HG02938 (cell line): ENCODE data around the gene GALNT4.

Source experiments
- ATAC-seq: cut with Tn5 transposase; IDR thresholded peaks from one replicate; pipeline ENCODE4 v1.9.1; 2021; ENCODE audit warnings: mild to moderate bottlenecking, moderate library complexity; ENCODE audit not compliant: unreplicated experiment

GALNT4 gene

DNA sequence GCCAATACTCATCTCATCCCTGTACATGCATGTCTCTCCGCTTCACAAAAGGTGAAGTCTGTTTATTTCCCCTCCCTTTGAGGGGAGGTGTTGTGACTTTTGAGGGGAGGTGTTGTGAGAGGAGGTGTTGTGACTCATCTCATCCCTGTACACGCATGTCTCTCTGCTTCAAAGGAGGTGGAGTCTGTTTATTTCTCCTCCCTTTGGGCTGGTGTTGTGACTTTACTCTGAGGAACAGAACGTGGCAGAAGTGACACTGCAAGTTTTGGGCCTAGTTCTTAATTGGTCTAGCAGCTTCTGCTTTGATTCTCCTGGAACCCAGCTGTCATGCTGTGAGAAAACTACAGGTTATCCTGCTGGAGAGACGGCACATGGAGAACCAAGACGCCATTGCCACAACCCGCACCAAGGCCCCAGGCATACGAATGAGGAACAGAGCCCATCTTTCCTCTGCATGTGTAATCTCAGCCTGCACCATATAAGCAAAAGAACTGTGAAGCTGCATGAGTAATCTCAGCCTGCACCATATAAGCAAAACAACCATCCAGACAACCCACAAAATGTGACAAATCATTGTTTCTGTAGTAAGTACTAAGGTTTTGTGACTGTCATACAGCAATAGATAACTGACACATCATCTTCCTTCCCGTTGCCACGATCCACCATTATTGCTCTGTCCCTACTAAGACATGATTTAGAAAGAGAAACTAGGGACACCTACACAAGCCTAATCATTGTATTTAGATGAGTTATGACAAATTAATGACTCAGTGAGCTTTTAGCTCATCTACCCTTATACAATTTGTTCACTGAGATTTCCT, 30.0 kb downstream of the GALNT4 start:
- ATAC-seq = peak; percentile 63

DNA sequence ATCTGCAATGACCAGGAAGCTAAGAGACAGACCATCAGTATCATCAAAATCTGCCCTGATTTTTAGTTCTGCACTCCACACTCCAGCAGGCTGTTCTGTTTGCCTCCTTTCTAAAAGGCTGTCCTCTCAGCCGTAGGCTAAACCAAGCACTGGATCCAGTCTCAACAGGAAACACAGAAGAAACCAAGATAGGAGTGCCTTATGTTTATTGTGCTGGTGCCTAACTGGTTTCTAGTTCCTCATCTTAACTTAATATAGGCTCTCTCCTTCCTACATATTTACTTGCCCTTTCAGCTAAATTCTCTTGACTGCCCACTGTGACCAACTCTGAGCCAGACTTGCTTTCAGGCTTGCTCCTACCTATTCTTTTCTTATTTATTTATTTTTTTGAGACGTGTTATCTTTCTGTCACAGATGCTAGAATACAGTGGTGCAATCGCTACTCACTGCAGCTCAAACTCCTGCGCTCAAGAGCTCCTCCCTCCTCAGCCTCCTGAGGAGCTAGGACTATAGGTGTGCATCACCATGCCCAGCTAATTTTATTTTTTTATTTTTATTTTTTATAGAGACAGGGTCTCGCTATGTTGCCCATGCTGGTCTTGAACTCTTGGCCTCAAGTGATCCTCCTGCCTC, 30.8 kb downstream of the GALNT4 start:
- ATAC-seq = no peak

DNA sequence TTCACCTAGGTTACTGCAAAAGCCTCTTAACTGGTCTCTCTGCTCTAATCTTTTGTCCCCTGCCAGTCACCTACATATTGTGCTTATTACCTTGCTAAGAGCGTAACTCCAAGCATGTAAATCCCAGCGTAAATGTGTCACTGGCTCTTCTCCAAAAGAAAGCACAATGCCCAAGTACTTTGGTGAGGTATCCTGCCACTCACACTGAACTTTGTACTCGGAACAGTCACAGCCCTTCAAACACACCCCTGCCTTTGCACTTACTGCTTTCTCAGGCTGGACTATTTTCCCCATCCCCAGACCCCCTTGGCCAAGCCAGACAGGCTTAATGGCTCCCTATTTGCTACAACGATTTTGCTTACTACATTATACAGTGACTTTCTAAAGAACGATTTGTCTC, 31.7 kb downstream of the GALNT4 start:
- ATAC-seq = no peak

DNA sequence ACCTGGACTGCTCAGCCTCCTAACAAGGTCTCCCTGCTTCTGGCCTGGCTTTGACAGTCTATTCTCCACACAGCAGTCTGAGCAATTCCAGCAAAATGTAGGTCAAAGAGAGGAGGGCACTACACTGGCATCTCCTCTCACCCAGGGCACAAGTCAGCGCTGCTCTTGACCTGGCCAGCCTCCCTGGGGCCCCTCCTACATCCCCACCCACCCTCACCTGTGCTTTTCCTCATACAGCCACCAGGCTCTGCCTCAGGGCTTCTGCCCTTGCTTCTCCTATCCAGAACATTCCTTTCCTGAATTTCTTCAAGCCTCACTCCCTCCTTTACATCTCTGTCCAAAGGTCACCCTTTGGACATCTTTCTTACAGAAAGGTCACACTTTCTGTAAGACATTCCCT, 33.7 kb downstream of the GALNT4 start:
- no peak for ATAC-seq

DNA sequence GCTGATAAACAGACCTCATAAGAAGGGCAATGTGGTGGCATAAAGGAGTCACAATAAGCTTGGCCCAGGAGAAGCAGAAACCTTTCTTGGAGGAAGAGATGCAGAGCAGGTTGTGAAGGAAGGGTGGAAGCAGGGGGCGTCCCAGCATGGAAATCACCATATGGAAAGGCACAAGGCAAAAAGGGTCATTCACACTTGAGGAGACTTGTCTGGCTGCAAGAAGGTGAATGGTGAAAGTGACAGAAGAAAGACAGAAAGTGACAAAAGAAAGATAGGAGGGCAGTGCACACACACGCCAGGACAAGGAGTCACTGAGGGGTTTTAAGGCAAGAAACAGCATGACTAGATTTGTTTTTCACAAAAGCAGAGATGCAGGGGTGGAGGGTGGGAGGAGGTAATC, 38.3 kb downstream of the GALNT4 start:
- no peak for ATAC-seq

DNA sequence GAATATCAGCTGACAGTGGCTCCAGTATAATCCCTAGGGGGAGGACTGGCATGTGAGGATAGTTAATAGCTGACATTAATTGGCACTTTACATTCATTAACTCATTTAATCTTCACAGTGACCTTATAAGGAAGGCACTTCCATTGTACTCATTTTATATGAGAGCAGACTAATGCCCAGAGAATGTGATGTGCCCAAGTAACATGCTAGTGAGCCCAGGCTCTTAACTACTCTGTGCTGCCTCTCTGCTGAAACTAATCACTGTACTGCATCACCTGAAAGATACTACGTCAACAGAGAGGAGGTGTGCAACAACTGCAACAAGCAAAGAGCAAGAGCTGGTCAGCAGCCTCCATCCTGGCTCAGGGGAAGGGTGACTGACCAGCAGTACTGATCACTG, 40.1 kb downstream of the GALNT4 start:
- ATAC-seq = no peak

DNA sequence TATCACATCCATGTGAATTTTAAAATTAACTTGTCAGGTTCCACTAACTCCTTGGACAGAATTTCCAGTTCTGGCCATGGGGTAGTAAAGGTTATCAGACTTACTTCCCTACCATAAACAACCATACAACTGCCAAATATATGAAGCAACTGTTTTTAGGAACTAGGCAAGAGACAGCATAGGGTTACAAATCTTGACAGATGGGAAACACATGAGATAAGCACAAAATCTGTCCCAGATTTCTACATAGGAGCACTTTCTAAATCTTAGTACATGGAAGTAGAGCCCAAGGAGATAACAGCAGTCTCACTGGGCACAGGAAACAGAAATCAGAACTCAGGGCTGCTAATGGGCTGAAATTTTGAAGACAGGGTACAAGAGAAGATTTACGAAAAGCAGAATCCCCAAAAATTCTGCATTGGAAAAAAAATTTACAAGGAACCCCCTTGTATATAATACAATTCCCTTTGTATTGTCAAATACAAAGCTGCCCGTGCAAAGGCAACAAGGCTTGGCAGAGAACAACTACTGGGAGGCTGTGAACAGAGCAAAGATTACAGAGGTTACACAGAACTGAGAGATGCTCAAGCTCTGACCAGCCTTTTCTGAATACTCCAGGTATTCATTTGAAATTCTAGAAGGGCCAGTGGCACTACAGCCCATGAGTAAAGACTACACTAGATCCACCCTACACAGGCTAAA, 43.2 kb downstream of the GALNT4 start:
- ATAC-seq = no peak

DNA sequence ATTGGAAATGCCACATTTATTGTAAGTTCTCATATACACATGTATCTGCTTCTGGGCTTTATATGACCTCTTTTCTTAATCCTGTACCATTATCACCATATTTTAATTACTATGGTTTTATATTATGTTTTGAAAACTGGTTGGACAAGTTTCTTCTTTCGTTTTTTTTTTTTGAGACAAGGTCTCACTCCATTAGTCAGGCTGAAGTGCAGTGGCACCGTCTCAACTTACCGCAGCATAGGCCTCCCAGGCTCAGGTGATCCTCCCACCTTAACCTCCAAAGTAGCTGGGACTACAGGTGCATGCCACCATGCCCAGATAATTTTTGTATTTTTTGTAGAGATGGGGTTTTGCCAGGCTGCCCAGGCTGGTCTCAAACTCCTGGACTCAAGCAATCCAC, 44.6 kb downstream of the GALNT4 start:
- ATAC-seq = no peak

DNA sequence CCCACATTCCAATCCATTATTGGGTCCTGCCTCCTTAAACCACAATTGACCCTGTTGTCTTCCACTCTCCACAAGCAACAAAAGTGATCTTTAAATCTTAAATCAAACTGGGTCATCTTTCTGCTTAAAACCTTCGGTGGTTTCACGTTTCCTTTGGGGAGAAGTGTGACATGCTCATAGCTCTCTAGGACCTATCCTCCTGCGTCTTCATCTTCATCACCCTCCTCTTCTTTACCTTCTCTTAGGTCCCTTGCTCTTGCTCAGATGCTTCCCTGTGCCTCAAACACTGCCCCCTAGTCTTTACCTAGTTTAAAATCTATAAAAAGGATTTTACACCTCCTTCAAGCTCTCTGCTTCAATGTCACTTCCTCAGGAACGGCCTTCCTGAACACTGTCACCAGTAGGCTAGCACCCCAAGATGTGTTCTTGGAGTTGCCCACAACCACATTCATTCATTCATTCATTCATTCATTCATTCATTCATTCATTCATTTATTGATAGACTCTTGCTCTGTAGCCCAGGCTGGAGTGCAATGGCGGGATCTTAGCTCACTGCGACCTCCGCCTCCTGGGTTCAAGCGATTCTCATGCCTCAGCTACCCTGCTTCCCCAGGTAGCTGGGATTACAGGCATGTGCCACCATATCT, 46.8 kb downstream of the GALNT4 start:
- ATAC-seq = no peak

DNA sequence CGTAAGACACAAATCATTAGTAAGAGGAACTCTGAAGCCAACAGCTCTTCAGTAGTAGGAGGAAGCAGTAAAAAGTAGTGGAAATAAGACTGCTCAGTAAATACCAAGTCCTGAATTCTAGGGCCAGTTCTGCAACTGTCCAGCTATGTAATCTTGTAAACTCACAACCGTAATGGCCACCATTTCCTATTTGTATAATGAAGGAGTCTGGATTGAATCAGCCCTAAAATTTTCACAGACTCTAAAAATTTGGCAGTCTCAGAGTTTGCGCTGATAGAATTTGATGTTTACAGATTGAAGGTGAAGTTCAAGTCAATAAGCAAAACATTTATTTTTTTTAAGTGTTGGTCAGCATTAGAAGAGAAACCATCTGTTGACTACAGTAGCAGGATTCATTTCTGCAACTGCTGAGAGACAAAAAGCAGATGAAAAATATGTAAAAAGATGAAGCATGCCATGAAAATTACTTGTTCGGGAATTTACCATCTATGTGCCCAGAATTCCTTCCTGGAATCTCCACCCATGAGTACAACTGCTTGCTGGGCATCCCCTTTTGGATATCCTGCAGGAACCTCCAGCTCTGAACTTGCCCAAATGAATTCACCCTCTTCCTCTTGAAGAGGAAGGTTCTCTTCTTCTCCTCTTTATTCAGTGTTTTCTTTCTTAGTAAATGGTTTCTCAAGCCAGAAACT, 47.5 kb downstream of the GALNT4 start:
- no peak for ATAC-seq

DNA sequence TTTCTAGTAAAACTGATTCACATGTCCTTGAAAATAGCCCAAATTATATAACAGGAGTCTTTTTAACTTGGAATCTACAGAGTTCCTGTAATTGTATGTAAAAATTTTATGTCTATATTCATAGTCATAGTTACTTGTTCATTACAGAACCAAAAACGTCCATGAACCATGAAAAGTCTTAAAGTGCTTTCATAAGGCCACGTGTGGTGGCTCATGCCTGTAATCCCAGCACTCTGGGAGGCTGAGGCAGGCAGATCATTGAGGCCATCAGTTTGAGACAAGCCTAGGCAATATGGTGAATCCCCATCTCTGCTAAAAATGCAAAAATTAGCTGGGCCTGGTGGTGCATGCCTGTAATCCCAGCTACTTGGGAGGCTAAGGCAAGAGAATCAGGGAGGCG, 48.4 kb downstream of the GALNT4 start:
- no peak for ATAC-seq

DNA sequence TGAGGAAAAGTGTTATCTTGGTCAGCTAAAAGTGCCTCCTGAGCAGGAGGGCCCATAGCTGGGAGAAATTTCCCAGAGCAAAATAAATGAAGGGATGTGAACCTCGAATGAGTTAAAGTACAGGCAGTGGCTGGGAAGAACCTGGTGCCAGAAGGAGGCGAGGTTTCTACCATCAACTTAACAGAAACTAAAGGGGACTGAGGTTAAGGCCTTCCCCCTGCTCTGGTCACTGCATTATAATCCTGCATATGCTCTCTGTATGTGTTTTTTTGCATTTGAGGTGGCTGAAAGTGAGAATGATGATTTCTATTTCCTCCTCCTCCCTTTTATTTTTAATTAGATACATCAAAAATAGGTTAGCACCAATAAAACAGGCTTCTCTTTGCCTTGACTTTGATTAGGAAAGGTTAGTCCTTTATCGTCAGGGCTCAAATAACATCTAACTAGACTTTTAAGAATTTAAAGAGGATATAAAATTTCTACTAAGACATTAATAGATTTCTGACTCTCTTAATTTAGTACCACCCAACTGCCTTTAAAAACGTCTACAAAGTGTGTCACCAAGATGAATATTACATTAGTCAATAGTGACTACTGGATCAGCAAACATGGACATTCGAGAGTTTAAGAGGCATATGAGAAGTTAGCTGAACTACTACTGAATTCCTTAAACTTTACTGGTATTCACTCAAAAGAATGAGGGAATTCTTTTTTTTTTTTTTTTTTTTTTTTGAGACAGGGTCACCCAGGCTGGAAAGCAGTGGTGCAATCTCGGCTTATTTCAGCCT, 49.2 kb downstream of the GALNT4 start:
- peak; percentile 49 for ATAC-seq

DNA sequence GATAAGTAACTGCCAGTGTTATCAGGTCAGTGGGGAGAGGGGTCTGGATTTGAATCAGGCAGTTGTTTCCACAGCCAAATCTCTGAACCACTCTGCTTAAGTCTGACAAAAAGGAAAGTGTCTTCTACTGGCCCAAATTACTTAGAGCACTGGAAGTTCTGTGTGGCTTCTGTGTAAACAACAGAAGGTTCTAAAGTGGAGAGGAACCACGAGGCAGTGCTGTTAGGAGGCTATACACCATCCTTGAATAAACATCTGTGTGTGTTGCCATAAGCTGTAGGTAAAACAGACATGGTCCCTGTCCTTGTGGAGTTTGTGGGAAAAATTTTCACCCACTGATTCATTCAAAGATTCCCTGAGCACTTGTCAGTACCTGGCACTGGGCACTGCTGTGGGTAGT, 50.0 kb downstream of the GALNT4 start:
- peak; percentile 8 for ATAC-seq
